GM10266 (cell line): Measurements from ENCODE around the gene KRTAP29-1.

Experiments used
- DNase-seq: peaks from one replicate; pipeline ENCODE4 v3.0.0; 2012; ENCODE audit errors: extremely low spot score
- CTCF ChIP-seq: IDR thresholded peaks from 2 replicates; pipeline ENCODE4 v1.5.1; 2012; ENCODE audit warnings: mild to moderate bottlenecking, low read depth; ENCODE audit not compliant: control insufficient read depth, insufficient read depth; ENCODE audit errors: missing control alignments

The KRTAP29-1 gene

GRCh38 chr17:41318231-41318630 is 15.6 kb upstream of the KRTAP29-1 start:
- no peak for TF ChIP-seq CTCF

GRCh38 chr17:41315814-41316445 is 13.3 kb upstream of the KRTAP29-1 start:
- no peak for TF ChIP-seq CTCF
- no peak for DNase-seq

More at GRCh38 chr17:41318231-41318630, 15.6 kb upstream of the KRTAP29-1 start:
- DNase-seq = no peak

GRCh38 chr17:41315204-41315794 is 12.6 kb upstream of the KRTAP29-1 start, which contains the start of gene KRTAP17-1:
KRTAP17-1 (minus strand) TSS chr17:41315710; CDS start chr17:41315650, 60 bp downstream.
- DNase-seq = no peak
- TF ChIP-seq CTCF = no peak

GRCh38 chr17:41311111-41311510 is 8.5 kb upstream of the KRTAP29-1 start:
- TF ChIP-seq CTCF = no peak

GRCh38 chr17:41308918-41309359 is 6.3 kb upstream of the KRTAP29-1 start, which contains the start of gene KRTAP16-1:
KRTAP16-1 (minus strand) TSS chr17:41309309; CDS start chr17:41309253, 56 bp downstream.
- no peak for DNase-seq
- TF ChIP-seq CTCF = no peak

More at GRCh38 chr17:41311111-41311510, 8.5 kb upstream of the KRTAP29-1 start:
- no peak for DNase-seq

- no peak for DNase-seq
- no peak for TF ChIP-seq CTCF
These were observed 5.7 kb upstream of the KRTAP29-1 start for GRCh38 chr17:41308251-41308917.
